ENCODE measurements around the gene PSMB9. TPM values are rescaled to one million over a fixed set of nuclear protein-coding genes. Genes with fewer than 3 reads are reported as not detected.

The PSMB9 gene
- total RNA-seq (2022; extraction: Qiagen RNA extraction): 15.7 to 25.5 TPM (median 18.9 TPM) in 5 replicates

DNA sequence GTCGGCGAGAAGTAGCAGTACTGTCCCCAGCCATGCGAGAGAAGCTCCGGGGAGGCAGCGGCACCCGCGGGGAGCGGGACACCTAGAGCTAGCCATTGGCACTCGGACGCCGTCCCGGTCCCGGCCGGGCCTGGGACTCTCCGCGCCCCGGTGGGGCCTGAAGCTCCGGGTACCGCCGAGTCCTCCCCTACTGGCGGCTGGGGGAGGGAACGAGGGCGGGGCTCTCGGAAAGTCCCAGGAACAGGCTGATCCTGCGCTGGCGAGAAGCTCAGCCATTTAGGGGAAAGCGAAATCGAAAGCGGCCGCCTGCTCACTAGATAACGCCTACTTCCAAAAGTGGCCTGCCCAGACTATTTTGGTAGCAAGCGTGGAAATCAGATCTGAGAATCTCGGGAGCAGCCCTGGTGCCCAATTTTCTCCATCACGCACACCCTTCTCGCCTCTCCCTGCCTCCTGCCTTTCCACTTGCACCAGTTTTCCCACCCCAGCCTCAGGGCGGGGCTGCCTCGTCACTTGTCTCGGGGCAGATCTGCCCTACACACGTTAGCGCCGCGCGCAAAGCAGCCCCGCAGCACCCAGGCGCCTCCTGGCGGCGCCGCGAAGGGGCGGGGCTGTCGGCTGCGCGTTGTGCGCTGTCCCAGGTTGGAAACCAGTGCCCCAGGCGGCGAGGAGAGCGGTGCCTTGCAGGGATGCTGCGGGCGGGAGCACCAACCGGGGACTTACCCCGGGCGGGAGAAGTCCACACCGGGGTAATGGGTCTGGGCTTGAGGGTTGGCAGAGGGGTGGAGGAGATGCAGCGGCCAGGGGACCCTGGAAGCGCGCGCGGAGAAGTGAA is at the start of gene PSMB9, which contains the start of gene TAP1:
Gene PSMB9 (plus strand): TSS at position 652 of the 835 bp plus-strand sequence. CDS start 38 bp downstream, at position 690.
Gene TAP1 (minus strand): TSS at position 164 of the 835 bp plus-strand sequence. CDS start 68 bp downstream, at position 96.

DNA sequence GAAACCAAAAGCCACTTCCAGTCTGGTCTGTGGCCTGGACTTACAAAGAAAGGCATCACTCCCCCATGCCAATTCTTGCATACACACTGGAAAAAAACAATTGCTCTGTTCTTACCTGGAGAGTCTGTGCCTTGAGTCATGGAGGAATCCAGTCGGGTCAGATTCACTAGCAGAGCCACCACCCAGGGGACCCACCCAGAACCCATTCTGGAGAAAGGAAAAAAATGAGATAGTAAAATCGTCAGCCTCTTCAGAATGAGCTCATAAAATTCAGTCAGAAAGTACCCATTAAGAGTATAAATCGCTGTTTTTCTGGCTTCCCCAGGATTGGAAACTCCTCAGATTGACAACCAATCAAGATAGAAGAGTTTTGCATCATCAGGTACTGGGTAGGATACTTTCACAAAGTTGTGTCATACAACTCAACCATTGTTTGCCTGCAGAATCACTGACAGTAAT is 37.2 kb upstream of the PSMB9 start, which contains the start of gene HLA-DOB:
Gene HLA-DOB (minus strand): TSS at position 257 of the 459 bp plus-strand sequence. CDS start 51 bp downstream, at position 206.

DNA sequence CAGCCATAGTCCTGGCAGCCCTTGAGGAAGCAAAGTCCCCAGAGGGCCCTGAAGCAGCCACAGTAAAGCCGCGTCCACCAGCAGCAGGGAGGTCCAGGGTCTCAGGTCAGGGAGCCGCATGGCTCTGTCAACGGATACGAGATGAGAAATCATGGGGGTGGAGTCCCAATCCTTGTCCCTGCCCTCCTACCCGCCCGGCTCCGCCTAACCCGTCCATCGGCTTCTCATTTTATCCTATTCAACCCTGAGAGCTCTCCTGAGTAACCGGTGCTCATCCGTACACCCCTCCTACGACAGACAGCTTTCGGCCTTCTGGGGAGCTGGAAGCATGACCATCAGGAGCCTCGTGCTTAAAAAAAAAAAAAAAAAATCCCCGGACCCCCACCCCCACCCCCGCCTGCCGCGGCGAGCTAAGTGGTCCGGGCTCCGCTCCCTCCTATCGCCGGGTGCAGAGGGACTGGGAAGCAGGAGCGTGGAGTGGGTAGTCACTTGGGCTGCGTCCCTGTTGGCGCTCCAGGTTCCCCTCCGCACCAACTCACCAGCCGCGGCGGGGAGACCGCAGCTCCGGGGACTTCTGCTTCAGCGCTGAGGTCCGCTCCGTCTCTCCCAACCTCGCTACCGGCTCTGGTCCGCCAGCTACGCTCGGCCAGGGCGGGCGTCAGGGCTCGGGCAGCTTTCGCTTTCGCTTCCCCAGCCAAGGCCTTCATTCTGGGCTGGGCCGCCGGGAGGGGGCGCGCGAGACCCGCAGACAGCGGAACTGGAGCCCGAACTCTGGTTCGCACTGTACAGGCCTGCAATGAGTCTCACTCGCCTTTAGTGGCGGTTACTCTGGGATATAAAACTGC is 15.7 kb upstream of the PSMB9 start, which contains the start of gene TAP2:
Gene TAP2 (minus strand): TSS at position 626 of the 845 bp plus-strand sequence. CDS start 506 bp downstream, at position 120.

DNA sequence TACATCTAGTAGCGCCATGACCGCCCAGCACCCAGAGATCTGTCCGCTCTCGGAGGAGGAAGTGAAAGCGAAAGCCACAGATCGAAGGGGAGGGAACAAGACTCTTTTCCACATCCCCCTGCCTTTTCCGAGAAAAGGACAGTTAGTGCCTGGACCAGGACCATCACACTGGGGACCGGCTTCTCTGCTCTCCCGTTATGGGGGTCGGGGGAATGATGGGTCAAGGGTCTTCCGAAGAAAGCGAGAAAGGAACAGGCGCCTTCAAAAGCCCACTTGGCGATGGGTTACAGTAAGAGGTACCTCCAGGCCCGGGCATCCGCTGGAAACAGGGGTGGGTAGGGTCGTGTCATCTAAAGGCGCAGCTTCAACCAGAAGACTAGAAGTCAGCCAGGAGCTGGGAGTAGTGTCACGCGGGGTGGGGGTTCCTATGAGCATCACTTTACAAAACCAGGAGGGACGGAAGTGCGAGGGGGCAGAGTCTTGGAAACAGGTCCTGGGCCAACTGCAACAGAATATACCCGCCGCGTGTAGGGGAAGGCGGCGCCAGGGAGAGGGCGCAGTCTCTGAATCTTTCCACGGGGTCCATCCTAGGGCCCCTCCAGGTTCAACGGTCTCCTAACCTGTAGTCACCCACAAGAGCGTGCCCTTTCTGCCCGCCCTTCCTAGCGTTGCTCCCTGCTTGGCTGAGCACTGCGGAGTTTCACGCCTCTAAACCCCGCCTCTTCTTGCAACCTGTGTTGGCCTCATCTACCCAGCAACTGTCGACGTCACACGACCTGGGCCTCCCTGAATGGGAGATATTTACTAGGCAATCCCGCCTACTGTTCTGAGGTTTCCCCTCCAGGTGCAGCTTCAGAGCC is 9.8 kb upstream of the PSMB9 start, which contains the start of gene PSMB8:
Gene PSMB8 (minus strand): TSS at position 69 of the 860 bp plus-strand sequence. CDS start 51 bp downstream, at position 18.

Other genes with a start within 250 kb of the PSMB9 start
- not detected in 5 replicates for gene HLA-DQA1, start 216.8 kb upstream of the PSMB9 start, total RNA-seq (2022; extraction: Qiagen RNA extraction)
- gene HLA-DQB1, start 187.5 kb upstream of the PSMB9 start, total RNA-seq (2022; extraction: Qiagen RNA extraction): not detected in 5 replicates
- gene HLA-DQA2, start 112.8 kb upstream of the PSMB9 start, total RNA-seq (2022; extraction: Qiagen RNA extraction): not detected in 5 replicates
- gene HLA-DQB2, start 90.7 kb upstream of the PSMB9 start, total RNA-seq (2022; extraction: Qiagen RNA extraction): not detected in 5 replicates
- 0.12 to 0.35 TPM (median 0.18 TPM) in 5 replicates for gene HLA-DOB, start 37.2 kb upstream of the PSMB9 start, total RNA-seq (2022; extraction: Qiagen RNA extraction)
- gene TAP2, start 15.5 kb upstream of the PSMB9 start, total RNA-seq (2022; extraction: Qiagen RNA extraction): 10.6 to 24.0 TPM (median 19.8 TPM) in 5 replicates
- 20.3 to 22.9 TPM (median 21.4 TPM) in 5 replicates for gene PSMB8, start 10.1 kb upstream of the PSMB9 start, total RNA-seq (2022; extraction: Qiagen RNA extraction)
- gene TAP1, start 488 bp upstream of the PSMB9 start, total RNA-seq (2022; extraction: Qiagen RNA extraction): 33.2 to 38.3 TPM (median 34.9 TPM) in 5 replicates
- 1.5 to 2.5 TPM (median 1.6 TPM) in 5 replicates for gene HLA-DMB, start 86.8 kb downstream of the PSMB9 start, total RNA-seq (2022; extraction: Qiagen RNA extraction)
- 2.4 to 3.6 TPM (median 2.7 TPM) in 5 replicates for gene HLA-DMA, start 98.9 kb downstream of the PSMB9 start, total RNA-seq (2022; extraction: Qiagen RNA extraction)
- 121 to 148 TPM (median 126 TPM) in 5 replicates for gene BRD2, start 114.4 kb downstream of the PSMB9 start, total RNA-seq (2022; extraction: Qiagen RNA extraction)
- 0.14 TPM in 1 of 5 replicates, not detected in the others for gene HLA-DOA, start 155.4 kb downstream of the PSMB9 start, total RNA-seq (2022; extraction: Qiagen RNA extraction)
- gene HLA-DPA1, start 219.5 kb downstream of the PSMB9 start, total RNA-seq (2022; extraction: Qiagen RNA extraction): 0.05 to 0.22 TPM in 2 of 5 replicates, not detected in the others
- not detected in 5 replicates for gene HLA-DPB1, start 221.8 kb downstream of the PSMB9 start, total RNA-seq (2022; extraction: Qiagen RNA extraction)